Measurements from ENCODE around the gene GIGYF2. TPM values are rescaled to one million over a fixed set of nuclear protein-coding genes. Genes with fewer than 3 reads are reported as not detected.

Gene GIGYF2
- total and polyA plus RNA-seq, 2 of the 13 experiments (the other 11 are each of a cell fraction or from before 2014, with no cell fraction given), result 44.9 to 73.5 TPM

GRCh38 chr2:232894746-232895145 is 197.6 kb downstream of the GIGYF2 start:
- BruUV-seq (replicated peaks), result no TSS peak
- H3K9ac ChIP-seq (ENCODE audit: insufficient read depth, low read depth, low read length), result no peak overlapping the region
- peaks cover 16 to 37% of the 10 kb centered on the region in 2 experiments for H3K36me3 ChIP-seq (replicated peaks in 1 of 2; ENCODE audit: control insufficient read depth in 1 of 2, insufficient read depth in 2 of 2, low read length in 2 of 2)
- no peak overlapping the region for H3K4me3 ChIP-seq (replicated peaks in 1 of 3; ENCODE audit: insufficient read depth in 1 of 3, low read depth in 2 of 3, low read length in 3 of 3)
- no peak for TF ChIP-seq THRA (CRISPR knock-in tag; IDR thresholded peaks at IDR 0.05; ENCODE audit: borderline replicate concordance)
- no peak for TF ChIP-seq TFDP2 (CRISPR knock-in tag; IDR thresholded peaks at IDR 0.05)
- TF ChIP-seq RARG (CRISPR knock-in tag; IDR thresholded peaks at IDR 0.05; ENCODE audit: low read depth), result no peak
- no peak for TF ChIP-seq RELA (CRISPR knock-in tag; IDR thresholded peaks at IDR 0.05)
- no peak overlapping the region for H3K27ac ChIP-seq (ENCODE audit: extremely low read length, insufficient read depth, low read length)
- H3K27me3 ChIP-seq (ENCODE audit: control insufficient read depth in 1 of 2, insufficient read depth in 2 of 2, low read length in 2 of 2), result no peaks in the 10 kb centered on the region
- no peak overlapping the region for H3K4me2 ChIP-seq (ENCODE audit: low read depth, low read length)
- DNase-seq (ENCODE audit: low spot score) (no peak), ATAC-seq (no peak), FAIRE-seq (no peak)
- H3K79me2 ChIP-seq (ENCODE audit: insufficient read depth, low read length), result no peaks in the 10 kb centered on the region
- no peaks in the 10 kb centered on the region for H4K20me1 ChIP-seq (ENCODE audit: insufficient read depth, low read length)
- H2AFZ ChIP-seq (ENCODE audit: low read length), result no peak overlapping the region
- intact Hi-C loops (cut with micrococcal nuclease; ENCODE audit: unreplicated experiment), result no loop called here
- H3K4me1 ChIP-seq (ENCODE audit: insufficient read depth, low read length), result no peaks in the 10 kb centered on the region
- in situ Hi-C loops (cut with HindIII; ENCODE audit: extremely low pct_ligation_motif_present, low pct_unique_long_range_greater_than_20kb), result no loop called here
- CTCF ChIA-PET (ENCODE audit: low intra/inter-chr PET ratio, low total read pairs), result no interaction called here
- 95% methylated on average over 19 of the region's 19 CpGs for WGBS (ENCODE audit: low lambda C conversion rate)
- no peaks in the 10 kb centered on the region for H3K9me3 ChIP-seq (ENCODE audit: low read length)
- POLR2A ChIA-PET, result no interaction called here

GRCh38 chr2:232896111-232896510 is 199.0 kb downstream of the GIGYF2 start:
- H3K4me2 ChIP-seq (ENCODE audit: low read depth, low read length), result no peak overlapping the region
- no peaks in the 10 kb centered on the region for H3K79me2 ChIP-seq (ENCODE audit: insufficient read depth, low read length)
- FAIRE-seq (no peak), ATAC-seq (no peak), DNase-seq (ENCODE audit: low spot score) (no peak)
- no peaks in the 10 kb centered on the region for H3K9me3 ChIP-seq (ENCODE audit: low read length)
- H3K9ac ChIP-seq (ENCODE audit: insufficient read depth, low read depth, low read length), result no peak overlapping the region
- no TSS peak for BruUV-seq (replicated peaks)
- peaks cover 15 to 32% of the 10 kb centered on the region in 2 experiments for H3K36me3 ChIP-seq (replicated peaks in 1 of 2; ENCODE audit: control insufficient read depth in 1 of 2, insufficient read depth in 2 of 2, low read length in 2 of 2)
- ChIA-PET CTCF (ENCODE audit: low intra/inter-chr PET ratio, low total read pairs) (no interaction called here), POLR2A (no interaction called here)
- intact Hi-C loops (cut with micrococcal nuclease; ENCODE audit: unreplicated experiment) (no loop called here), in situ Hi-C loops (cut with HindIII; ENCODE audit: extremely low pct_ligation_motif_present, low pct_unique_long_range_greater_than_20kb) (no loop called here)
- no peak overlapping the region for H2AFZ ChIP-seq (ENCODE audit: low read length)
- H3K27ac ChIP-seq (ENCODE audit: extremely low read length, insufficient read depth, low read length), result no peak overlapping the region
- H4K20me1 ChIP-seq (ENCODE audit: insufficient read depth, low read length), result no peaks in the 10 kb centered on the region
- no peaks in the 10 kb centered on the region for H3K4me1 ChIP-seq (ENCODE audit: insufficient read depth, low read length)
- H3K4me3 ChIP-seq (replicated peaks in 1 of 3; ENCODE audit: insufficient read depth in 1 of 3, low read depth in 2 of 3, low read length in 3 of 3), result no peak overlapping the region
- H3K27me3 ChIP-seq (ENCODE audit: control insufficient read depth in 1 of 2, insufficient read depth in 2 of 2, low read length in 2 of 2), result no peaks in the 10 kb centered on the region
- TF ChIP-seq GMEB1 (CRISPR knock-in tag; IDR thresholded peaks at IDR 0.05; ENCODE audit: borderline replicate concordance) (no peak), DBP (CRISPR knock-in tag; IDR thresholded peaks at IDR 0.05; ENCODE audit: not compliant biosample characterization) (no peak), ZNF674 (CRISPR knock-in tag; IDR thresholded peaks at IDR 0.05; ENCODE audit: low read depth) (no peak), ZNF503 (CRISPR knock-in tag; IDR thresholded peaks at IDR 0.05) (no peak), CAMTA2 (CRISPR knock-in tag; IDR thresholded peaks at IDR 0.05; ENCODE audit: borderline replicate concordance) (no peak), E2F5 (CRISPR knock-in tag; conservative IDR thresholded peaks at IDR 0.05) (no peak)
